Activated CD4-positive, CD25-positive, alpha-beta regulatory T cell (primary cell): ENCODE data around the gene ANKS6.
A peak's percentile ranks its signal among the peaks of the same experiment; 100 is the strongest.

Experiments used
- DNase-seq, 4 experiments: peaks; one replicate each; lab custom pipeline; 2025; lab: John Stamatoyannopoulos, UW

ANKS6 gene

DNA sequence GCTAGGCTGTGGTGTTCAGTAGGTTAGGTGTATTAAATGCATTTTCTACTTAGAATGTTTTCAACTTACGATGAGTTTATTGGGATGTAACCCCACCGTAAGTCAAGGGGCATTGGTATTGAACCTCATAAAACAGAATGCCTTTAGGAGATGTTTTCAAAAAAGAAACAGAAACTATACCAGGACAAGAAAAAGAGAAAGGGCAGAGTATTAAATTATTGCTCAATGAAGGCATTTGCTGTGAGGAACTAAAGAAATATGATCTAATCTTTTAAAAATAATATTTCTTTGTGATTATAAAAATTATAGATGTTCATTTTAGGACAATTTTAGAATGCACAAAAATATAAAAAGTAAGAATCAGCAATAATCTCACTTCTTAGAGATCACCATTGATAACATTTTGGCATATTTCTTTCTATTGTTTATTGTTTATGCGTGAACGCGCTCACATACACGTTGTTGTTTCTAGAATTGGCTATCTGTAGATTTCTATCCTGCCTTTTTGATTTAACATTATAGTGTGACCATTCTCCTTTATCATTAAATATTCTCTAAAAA, 19.1 kb upstream of the ANKS6 start:
- no peak for DNase-seq

DNA sequence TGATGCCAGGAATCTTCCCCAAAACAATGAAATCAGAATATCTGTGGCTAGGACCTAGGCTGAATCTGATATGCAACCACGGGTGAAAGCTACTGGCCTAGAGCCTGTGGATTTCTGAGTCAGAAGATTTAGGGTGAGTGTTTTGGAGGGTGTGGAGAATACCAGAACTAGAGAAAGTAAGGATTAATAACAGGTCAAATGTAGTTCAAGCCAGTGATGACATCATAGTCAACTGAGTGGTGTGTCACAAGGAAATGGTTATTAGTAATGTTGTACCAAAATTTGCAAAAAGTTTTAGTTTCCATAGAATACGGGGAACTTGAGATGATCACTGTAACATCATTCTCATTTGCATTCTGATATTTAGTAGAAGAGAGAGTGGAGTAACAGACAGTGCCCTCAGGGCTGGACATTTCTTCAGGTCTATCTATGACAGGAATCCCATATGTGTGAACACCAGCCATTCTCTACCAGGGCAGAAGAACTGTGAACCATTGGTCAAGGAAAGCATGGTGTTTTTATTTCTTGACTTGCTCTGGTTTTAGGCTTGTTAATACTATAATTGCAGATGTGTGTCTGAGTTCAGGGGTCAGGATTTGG, 14.8 kb upstream of the ANKS6 start:
- no peak for DNase-seq

DNA sequence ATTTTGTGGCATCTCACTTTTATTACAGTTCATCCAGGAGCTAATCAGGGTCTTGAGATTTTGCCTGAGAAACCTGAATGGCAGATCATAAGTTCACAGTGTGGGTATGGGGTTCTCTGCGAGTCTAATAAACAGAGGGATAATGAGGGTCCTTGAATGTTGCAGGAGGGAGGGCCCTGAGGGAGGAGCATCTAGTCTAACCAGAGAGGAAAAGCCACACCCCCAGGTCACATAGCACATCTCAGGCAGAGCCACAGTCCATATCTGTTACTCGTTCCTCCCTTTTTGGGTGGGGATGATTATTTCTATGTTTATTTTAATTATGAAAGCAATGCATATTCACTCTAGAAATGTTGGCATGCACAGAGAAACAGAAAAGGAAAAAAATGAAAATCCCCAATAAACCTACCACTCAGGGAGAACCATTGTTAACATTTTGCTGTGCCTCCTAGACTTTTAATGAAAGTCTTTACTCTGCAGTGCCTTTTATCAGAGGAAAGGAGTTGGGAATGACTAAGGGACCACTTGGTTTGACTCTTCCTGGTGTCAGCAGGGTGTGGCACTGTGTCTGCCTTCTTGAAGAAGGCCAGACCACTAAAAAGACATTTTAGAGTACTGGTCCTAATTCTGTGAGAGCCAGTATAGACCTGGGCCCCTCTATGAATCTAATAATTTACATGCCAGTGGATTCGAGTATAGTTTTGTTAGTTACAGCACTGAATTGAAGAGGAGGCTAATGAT, 13.9 kb upstream of the ANKS6 start:
- DNase-seq: no peak

DNA sequence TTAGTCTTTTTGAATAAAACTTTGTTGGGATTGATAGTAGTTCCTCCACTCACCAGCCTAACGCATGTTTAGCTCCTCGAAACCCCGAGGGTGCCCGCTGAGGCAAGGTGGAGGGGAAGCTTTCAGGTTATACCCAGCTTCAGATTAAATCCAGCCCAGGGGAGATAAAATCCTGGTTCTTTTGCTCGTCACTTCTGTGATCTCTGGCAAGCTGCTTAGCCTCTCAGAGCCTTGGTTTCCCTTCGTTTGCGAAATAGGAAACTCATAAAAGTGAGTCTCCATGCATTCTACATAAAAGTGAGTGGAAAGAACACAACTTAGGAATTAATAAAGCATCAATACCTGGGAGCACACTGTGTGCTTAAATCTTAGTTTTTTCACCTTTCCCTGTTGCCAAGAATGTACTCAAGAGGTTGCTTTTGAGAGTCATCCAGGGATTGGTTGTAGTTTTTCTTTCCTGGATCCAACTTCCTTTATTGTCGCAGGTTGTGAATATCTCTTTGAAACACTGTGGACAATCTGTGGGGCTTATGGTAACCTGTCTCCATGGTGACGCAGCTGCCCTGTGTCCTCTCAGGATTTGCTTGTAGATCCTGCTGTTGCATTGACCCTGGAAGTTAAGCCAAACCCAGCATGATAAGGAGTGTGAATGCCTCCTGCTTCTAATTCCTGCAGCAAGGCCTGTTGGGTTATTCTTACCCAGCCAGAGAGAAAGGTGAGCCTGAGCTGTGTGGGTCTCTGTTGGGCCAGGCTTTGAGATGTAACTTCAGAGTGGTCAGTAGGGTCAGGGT, 13.2 kb upstream of the ANKS6 start:
- no peak for DNase-seq

DNA sequence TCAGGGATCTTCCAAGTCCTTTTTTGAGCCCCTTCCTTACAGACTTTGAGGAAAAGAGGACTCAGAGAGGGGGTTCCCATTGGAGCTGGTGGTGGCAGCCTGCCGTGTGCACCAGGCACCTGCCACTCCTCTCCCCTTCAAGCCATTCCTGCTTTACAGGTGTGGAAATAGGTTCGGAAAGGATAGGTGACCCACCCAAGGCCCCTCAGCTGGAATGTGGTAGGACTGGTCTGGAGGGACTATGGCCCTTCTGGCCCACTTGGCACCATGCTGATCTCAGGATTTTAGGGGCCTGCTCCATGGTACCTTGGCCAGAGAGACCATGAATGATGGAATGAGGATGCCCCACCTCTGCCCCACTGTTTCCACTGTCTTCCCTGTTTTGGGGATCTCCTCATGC, 12.5 kb upstream of the ANKS6 start:
- DNase-seq: no peak

DNA sequence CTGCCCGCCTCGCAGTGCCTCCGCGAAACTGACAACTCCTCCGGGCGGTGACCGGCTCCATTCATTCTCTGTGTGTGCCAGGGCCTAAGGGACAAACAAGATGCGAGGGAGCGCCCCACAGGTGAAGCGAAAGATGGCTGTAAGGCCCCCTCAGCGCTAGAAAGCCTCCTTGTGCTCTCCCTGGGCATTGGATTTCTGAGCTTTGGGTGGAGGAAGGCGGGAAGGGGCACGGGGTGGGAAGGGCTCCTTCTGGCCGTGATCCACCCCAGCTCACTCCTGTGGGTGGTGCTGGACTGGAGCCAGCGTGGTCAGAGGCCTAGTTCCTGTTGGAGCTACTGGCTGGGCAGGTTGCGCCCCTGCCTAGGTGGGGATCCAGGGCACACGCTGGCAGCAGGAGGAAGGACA, 12.1 kb upstream of the ANKS6 start:
- DNase-seq: no peak

DNA sequence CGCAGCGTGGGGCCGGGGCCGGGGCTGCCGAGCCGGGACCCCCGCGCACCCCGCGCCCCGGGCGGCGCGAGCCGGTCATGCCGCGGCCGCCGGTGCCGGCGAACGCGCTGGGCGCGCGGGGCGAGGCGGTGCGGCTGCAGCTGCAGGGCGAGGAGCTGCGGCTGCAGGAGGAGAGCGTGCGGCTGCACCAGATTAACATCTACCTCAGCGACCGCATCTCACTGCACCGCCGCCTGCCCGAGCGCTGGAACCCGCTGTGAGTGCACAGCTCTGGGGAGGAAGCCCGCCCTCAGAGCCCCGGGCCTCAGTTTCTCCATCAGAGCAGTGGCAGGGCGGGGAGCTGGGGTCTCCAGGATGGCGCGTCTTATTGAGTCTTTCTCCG, 11.4 kb upstream of the ANKS6 start:
- DNase-seq: no peak

DNA sequence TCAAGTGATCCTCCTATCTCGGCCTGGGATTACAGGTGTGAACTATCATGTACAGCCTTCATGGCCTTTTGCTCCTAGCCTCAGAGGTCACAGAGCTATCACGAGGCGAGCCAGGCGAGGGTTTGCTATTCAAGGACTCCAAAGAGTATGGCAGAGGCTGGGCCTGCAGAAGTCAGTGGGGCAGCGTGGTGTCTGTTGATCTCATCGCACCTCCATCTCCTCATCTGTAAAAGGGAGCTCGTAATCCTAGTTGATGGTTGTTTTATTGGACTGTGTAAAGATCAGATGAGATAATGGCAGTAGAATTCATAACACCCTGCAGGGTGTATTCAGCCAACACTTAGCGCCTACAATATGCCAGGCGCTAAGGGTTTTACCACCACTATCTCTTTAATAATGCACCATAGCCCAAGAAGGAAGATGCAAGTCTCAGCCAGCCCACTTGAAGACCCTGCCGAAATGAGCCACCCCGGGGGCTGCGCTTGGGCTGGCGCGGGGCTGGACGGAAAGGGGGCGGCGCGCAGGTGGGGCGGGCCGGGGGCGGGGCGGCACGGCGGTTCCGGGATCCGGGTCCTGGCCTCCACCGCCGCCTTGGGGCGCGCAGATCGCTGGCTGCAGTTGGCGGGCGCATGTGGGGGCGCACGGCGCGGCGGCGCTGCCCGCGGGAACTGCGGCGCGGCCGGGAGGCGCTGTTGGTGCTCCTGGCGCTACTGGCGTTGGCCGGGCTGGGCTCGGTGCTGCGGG, 10.9 kb upstream of the ANKS6 start, which contains the start of gene GALNT12:
TSS of gene GALNT12 (plus strand) at position 601 of the 744 bp plus-strand sequence. CDS start at position 630, 29 bp downstream.
- peak in 3 of 4 experiments; percentile 7 to 27 (median 21) for DNase-seq

DNA sequence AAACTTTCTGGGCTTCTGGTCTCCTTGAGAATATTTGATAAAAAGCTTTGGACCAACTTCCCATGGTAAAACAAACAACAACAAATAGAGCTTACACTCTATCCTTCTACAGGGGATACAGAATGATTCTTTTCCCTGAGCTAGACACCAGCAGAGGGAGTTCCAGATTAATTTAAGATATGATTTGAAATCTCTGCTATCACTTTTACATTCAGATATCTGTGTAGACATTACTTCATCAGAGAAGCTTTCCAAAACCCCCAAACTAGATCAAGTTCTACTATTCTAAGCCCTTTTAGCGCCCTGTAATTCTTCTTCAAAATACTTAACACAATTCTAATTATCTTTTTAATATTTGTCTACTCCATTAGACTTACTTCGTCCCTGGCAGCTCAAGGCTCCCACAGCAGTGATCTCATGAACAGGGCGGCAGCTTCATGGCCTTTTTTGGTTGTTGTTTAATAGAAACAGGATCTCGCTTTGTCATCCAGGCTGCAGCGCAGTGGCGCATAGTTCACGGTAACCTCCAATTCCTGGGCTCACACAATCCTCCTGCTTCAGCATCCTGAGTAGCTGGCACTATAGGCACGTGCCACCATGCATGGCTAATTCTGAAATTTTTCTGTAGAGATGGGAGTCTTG, 10.2 kb upstream of the ANKS6 start:
- DNase-seq: no peak

DNA sequence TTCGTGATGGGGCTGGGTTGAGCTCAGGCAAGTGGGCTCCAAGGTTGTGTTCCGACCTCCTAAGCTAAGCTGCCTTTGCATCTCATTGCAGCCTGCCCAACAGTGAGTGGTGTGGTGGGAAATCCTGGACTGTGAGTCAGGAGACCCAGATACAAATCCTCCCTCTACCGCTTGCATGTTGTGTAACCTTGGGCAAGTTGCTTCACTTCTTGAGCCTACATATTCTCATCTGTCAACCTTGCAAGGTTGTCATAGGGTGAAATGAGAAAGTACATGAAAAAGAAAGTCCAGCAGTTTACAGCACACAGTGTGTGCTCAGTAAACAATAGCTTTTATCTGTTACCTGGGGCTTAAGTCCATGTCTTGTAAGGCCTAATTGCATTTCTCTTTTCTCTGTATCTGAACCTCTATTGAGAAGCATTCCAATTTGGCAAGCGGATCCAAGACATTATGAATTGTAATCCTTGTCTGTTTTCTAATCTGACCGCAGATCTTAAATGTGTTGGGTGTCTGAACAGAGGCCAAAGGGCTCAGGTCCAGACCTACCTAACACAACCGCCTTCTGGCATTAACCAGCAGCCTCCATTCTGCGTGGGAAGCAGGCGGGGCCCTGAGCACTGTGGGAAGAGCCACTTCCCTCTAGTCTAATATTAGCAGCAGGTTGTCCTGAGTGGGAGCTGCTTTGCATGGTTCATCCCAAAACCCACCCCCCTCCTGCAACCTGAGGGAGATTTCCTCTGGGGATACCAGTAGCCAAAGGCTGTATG, 9.3 kb upstream of the ANKS6 start:
- DNase-seq: no peak

DNA sequence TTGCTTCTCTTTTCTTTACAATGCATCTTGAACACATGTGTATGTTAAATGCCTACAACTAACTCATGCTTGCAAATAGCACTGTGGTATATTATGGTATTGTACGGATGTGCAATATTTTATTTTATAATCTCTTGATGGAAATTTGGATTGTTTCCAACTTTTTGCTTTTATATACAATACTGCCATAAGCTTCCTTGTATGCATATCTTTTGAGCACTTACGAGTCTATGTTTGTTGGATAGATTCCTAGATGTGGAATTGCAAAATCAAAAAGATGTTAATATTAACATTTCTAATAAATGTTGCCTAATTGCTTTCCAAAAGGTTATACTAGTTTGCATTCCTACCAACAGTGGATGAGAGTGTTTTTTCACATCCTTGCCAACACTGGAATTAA, 7.7 kb upstream of the ANKS6 start:
- DNase-seq: no peak

DNA sequence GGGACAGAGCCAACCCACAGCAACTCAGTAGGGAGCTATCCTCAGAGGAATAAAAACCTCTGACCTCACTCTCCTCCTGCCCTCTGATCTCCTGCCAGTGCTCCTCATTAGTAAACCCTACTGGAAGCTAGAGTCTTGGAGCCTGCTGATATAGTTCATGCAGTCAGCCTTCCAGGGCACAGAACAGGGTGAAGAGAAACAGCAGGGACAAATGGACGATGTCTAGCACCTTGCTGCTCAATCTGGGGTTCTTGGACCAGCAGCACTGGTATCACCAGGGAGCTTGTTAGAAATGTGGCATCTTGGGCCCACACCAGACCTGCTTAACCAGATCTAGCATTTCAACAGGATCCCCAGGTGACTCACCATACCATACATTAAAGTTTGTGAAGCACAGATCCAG, 5.6 kb upstream of the ANKS6 start:
- DNase-seq: no peak

DNA sequence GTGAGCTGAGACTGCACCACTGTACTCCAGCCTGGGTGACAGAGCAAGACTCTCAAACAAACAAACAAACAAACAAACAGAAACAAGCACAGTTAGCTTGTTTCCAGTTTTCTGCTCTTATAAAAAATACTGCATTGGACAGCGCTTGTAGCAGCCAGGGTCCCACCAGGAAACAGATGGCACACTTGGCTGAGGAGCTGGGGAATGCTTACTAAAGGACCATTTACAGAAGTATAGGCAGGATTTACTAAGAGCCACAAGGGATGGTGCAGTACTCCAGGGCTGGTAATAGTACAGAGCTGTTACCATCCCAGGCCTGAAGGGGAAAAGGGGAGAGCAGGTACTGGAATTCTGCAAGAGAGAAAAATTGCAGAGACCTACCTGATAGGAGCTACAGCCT, 5.2 kb upstream of the ANKS6 start:
- no peak for DNase-seq

DNA sequence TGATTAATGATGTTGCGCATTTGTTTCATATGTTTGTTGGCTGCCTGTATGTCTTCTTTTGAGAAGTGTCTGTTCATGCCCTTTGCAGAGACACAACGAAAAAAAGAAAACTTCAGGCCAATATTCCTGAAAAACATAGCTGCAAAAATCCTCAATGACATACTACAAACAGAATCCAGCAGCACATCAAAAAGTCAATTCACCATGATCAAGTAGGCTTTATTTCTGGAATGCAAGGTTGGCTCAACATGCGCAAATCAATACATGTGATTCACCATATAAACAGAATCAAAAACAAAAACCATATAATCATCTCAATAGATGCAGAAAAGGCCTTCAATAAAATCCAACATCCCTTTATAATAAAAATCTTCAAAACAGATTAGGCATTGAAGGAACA, 1.9 kb upstream of the ANKS6 start:
- DNase-seq: no peak

DNA sequence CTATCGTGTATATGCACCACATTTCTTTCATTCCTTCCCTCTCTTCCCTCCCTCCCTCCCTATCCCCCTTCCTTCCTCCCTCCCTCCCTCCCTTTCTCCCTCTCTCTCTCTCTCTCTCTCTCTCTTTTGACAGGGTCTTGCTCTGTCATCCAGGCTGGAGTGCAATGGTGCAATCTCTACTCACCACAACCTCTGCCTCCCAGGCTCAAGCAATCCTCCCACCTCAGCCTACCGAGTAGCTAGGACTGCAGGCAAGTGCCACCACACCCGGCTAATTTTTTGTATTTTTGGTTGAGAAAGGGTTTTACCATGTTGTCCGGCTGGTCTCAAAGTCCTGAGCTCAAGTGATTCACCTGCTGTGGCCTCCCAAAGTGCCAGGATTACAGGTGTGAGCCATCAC, 1.1 kb upstream of the ANKS6 start:
- no peak for DNase-seq

DNA sequence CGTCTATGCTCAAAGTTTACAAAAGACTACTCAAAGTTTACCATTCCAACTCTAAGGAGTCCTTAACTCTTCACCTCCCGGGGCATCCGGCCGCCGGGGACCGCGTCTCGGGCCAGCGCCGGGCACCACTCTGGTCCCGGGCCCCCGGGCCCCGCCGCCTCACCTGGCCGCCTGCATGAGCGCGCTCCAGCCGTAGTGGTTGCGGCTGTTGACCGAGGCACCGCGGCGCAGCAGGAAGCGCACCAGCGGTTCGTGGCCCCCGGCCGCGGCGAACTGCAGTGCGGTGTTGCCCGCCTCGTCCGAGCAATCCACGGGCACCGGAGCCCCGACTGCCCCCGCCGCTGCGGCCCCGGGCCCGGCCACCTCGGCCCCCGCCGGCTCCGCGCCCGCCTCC, 388 bp downstream of the ANKS6 start:
- DNase-seq: no peak

DNA sequence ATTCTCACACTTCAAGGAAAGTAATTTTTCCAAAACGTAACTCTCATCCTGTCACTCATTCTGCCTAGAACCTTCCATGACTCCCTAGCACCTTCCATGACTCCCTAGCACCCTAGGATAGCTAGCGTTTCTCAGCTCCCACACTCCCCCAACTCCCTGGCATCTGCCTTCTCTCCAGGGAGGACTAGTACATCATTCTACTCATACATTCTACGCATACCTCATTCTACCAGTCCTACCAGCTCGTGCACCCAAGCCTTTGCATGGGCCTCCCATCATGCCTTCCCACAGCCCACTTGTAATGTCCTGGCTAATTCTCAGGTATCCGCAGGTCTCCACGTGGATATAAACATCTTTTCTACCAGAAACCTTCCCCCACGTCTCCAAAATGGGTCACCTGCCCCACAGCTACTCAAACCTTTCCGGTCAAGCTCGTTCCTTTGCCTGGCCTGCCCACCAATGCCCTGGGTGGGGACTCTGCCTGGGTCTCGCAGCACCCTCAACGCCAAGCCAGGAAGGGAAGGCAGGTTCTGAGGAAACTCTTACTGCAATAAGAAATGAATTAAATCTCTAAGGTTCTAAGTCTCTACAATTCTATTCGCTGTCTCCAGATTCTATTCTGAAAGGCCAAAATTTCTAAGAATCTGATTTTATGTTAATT, 930 bp downstream of the ANKS6 start:
- no peak for DNase-seq

DNA sequence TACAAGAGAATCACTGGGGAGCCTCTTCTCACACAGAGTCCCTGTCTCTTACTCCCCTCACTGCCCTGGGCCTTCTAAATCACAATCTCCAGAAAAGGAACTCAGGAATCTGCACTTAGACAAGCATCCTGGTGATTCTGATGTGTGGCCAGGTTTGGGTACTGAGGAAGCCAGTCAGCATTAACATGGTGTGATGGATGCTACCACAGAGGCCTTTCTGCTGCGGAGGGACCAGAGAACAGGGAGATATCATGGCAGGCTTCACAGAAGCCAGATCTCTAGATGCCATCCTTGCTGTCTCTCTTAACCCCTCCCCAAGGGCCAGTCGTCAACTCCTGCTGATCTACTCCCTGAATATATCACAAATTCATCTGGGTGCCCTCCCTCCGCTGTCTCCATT, 1.6 kb downstream of the ANKS6 start:
- DNase-seq: no peak

DNA sequence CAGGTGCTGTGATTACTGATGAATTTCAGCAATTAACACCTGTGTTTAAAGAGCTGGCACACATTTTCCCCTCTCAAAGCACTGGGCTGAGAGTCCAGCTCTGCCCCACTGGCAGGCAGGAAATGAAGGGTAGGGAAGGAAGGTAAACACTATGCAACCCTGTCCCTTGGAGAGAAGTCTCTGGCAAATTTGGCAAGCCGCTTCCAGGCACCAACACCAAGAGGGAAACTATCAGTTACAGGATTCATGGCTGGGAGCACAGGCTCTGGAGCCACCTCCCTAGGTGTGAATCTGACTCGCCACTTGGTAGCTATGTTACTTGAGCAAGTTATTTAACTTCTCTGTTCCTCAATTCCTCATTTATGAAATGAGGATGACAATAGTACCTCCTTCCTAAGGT, 3.3 kb downstream of the ANKS6 start:
- no peak for DNase-seq
